Activated CD4-positive, alpha-beta T cell treated with anti-CD3 and anti-CD28 coated beads, Interleukin-2, amount 50 U/mL, for 4 hours (primary cell): ENCODE measurements around the gene SEC24C.

Experiments used
- DNase-seq, 2 experiments: peaks; one replicate each; pipeline ENCODE4 v3.0.0-alpha.2; 2020

SEC24C gene

GRCh38 chr10:73796766-73797165, 52.6 kb downstream of the SEC24C start:
- no peak for DNase-seq

GRCh38 chr10:73797324-73798025, 53.3 kb downstream of the SEC24C start:
- no peak for DNase-seq

- no peak for DNase-seq
These were observed 53.9 kb downstream of the SEC24C start for GRCh38 chr10:73798087-73798486.

GRCh38 chr10:73798927-73799560, 54.9 kb downstream of the SEC24C start:
- DNase-seq, result no peak

- DNase-seq, result no peak
These were observed 55.9 kb downstream of the SEC24C start for GRCh38 chr10:73799899-73800559.

GRCh38 chr10:73800560-73801252, 56.5 kb downstream of the SEC24C start:
- no peak for DNase-seq

GRCh38 chr10:73801253-73801590, 57.0 kb downstream of the SEC24C start:
- no peak for DNase-seq

GRCh38 chr10:73802276-73802991, 58.3 kb downstream of the SEC24C start:
- no peak for DNase-seq

GRCh38 chr10:73803680-73804286, 59.6 kb downstream of the SEC24C start:
- DNase-seq, result no peak

- DNase-seq, result no peak
These were observed 62.2 kb downstream of the SEC24C start for GRCh38 chr10:73806176-73806950.

- no peak for DNase-seq
These were observed 63.3 kb downstream of the SEC24C start for GRCh38 chr10:73807471-73807870.

- no peak for DNase-seq
These were observed 64.0 kb downstream of the SEC24C start for GRCh38 chr10:73808021-73808815.

GRCh38 chr10:73809061-73809818, 65.1 kb downstream of the SEC24C start:
- no peak for DNase-seq

- no peak for DNase-seq
These were observed 66.2 kb downstream of the SEC24C start for GRCh38 chr10:73810358-73810734.

- peak; percentile 27 to 41 for DNase-seq
These were observed 66.7 kb downstream of the SEC24C start for GRCh38 chr10:73810735-73811465.

- no peak for DNase-seq
These were observed 68.5 kb downstream of the SEC24C start for GRCh38 chr10:73812657-73813056.

- DNase-seq, result no peak
These were observed 69.2 kb downstream of the SEC24C start for GRCh38 chr10:73813333-73813732.

GRCh38 chr10:73814276-73814895, 70.2 kb downstream of the SEC24C start:
- DNase-seq, result no peak
